Measurements from ENCODE around the gene CATSPERD.

CATSPERD gene

DNA sequence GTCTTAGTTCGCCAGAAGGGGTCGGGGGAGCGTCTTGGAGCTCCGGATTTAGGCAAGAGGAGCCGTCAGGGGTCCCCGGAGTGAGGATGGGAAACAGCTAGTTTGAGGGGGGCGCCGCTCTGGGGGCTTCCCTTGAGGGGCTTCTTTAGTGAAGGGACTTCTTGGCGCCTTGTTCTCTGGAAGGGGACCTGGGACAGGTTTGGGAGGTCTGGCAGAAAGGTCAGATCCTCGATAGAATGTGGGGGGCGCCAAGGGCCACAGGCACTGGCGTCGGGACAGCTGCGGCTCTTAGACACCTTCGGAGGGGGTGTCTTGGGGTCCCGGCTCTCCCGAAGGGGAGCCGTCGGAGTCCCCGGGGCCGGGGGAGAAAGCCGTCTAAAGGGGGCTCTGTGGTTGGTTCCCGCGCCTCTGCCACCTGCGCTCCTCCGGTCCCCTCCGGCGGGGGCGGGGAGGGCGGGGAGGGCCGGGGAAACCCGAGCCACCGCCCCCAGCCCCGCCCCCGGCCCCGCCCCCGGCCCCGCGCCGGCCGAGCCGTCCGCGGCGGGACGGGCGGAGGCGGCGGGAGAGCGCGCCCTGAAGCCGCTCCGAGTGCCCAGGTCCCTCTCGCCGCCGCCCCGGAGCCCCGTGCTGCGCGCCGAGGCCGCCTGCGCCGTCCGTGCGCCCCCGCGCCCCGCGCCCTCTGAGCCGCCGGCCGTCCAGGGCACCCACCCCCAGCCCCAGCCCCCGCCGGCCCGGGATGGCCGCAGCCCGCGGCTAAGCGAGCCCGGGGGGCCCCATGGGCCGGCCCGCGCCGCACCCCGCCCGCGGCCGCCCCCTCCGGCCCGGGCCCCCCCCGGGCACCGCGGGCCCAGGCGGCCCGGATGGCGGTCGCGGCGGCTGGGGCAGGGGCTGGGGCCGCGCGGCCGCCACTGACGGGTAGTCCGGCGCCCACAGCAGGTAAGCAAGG, 84.4 kb downstream of the CATSPERD start, which contains the start of gene NRTN:
Gene NRTN (plus strand): TSS at position 552 of the 946 bp plus-strand sequence. CDS start 19,099 bp downstream, outside the sequence.
- TF ChIP-seq, protein P1, sequence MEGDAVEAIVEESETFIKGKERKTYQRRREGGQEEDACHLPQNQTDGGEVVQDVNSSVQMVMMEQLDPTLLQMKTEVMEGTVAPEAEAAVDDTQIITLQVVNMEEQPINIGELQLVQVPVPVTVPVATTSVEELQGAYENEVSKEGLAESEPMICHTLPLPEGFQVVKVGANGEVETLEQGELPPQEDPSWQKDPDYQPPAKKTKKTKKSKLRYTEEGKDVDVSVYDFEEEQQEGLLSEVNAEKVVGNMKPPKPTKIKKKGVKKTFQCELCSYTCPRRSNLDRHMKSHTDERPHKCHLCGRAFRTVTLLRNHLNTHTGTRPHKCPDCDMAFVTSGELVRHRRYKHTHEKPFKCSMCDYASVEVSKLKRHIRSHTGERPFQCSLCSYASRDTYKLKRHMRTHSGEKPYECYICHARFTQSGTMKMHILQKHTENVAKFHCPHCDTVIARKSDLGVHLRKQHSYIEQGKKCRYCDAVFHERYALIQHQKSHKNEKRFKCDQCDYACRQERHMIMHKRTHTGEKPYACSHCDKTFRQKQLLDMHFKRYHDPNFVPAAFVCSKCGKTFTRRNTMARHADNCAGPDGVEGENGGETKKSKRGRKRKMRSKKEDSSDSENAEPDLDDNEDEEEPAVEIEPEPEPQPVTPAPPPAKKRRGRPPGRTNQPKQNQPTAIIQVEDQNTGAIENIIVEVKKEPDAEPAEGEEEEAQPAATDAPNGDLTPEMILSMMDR (conservative IDR thresholded peaks at IDR 0.05; ENCODE audit: low read depth, low read length): no peak
- H3K4me3 ChIP-seq (ENCODE audit: low read depth, low read length): peak within 1 kb of the TSS; percentile 44
- no peak for DNase-seq (ENCODE audit: low read depth)

DNA sequence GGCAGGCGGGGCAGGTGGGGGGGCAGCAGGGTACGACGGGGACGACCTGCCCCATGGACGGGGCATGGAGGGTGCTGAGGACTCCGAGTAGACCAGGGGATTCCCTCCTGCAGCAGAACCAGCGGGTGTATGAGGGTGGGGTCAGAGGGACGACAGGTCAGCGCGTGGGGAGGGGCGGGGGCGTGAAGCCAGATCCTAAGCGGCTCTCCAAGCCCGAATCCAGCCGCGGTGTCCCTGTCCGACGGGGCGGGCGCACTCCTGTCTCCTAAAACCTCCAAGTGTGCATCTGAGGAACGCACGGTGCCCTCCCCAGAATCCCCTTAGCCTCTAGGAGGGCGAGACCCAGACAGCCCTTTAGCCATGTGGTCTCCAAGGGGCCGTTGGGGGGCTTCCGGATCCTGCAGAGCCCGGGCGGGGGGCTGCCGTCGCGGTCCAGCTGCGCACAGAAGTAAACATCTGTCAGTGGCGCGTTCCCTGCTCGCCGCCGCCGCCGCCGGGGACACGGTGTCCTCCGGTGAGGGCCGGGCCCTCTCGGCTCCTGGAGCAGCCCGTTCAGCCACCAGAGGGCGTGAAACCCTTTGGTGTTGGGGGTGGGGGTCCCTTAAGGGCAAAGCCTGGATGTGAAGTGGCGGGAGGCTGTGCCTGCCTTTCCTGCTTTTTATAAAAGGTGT, 85.2 kb downstream of the CATSPERD start:
- H3K4me3 ChIP-seq (ENCODE audit: low read depth, low read length): peak overlapping the region; percentile 28
- peak; percentile 55 for DNase-seq (ENCODE audit: low read depth)
- TF ChIP-seq, protein P1 (conservative IDR thresholded peaks at IDR 0.05; ENCODE audit: low read depth, low read length): peak; percentile 79

DNA sequence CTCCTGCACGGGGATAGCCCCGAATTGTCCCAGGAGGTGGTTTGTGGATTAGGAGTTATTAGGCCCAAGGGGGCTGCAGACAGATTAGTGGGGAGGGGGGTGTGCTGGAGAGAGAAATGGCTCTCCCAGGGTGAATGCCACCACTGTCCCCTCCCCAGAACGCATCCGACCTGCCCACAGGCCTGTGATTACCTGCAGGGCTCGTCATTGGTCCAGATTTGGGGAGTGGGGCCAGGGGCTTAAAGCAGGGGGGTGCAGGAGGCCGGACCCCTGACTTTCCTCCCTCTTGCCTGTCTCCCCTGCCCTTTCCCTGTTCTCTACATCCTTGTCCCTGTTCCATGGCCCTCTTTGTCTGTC, 85.7 kb downstream of the CATSPERD start:
- no peak for DNase-seq (ENCODE audit: low read depth)
- H3K4me3 ChIP-seq (ENCODE audit: low read depth, low read length): no peak overlapping the region
- TF ChIP-seq, protein P1 (conservative IDR thresholded peaks at IDR 0.05; ENCODE audit: low read depth, low read length): no peak

DNA sequence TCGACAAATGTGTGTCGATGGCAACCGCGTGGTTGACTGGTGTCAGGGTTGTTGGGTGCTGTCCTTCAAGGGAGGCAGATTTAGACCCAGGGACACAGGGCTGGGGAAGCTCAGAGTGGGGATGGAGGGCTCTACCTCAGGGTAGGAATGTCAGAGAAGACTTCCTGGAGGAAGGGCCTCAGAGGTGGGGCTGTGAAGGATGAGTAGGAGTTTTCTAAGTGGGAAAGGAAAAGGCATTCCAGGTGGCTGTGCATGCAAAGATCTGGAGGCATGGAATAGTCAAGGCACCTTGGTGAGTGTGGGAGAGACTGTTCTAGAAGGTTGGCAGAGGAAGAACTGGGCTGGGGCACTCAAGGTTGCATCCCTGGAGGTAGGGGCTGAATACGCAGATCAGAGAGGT, 86.5 kb downstream of the CATSPERD start:
- TF ChIP-seq, protein P1 (conservative IDR thresholded peaks at IDR 0.05; ENCODE audit: low read depth, low read length): no peak
- no peak for DNase-seq (ENCODE audit: low read depth)
- no peak overlapping the region for H3K4me3 ChIP-seq (ENCODE audit: low read depth, low read length)

DNA sequence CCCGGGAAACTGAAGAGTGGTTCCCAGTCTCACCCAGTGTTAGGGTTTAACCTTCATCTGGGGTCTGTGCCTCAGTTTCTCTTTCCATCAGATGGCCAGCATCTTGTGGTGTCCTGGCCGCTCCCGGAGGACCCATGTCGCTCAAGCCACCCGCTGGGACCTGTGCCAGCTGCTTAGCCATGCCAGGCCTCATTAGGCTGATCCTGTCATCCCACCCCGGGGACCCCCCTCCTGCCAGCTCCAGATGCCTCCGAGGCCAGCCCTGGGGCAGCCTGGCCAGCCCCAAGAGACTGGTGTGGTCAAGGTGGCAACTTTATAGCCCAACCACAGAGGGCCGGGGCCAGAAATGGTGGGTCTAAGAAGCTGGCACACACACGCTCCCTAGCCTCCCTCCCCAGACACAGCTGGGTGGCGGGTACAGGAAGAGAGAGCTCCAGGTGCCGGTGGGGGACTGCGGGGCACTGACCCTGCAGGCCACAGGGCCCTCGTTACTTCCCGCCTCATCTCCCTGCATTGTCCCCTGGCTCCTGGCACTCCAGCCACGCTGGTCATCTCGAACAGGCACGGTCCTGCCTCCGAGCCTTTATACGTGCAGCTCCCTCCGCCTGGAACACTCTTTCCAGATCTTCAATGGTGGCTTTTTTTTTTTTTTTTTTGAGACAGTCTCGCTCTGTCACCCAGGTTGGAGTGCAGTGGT, 87.8 kb downstream of the CATSPERD start:
- TF ChIP-seq, protein P1 (conservative IDR thresholded peaks at IDR 0.05; ENCODE audit: low read depth, low read length): no peak
- DNase-seq (ENCODE audit: low read depth): no peak

DNA sequence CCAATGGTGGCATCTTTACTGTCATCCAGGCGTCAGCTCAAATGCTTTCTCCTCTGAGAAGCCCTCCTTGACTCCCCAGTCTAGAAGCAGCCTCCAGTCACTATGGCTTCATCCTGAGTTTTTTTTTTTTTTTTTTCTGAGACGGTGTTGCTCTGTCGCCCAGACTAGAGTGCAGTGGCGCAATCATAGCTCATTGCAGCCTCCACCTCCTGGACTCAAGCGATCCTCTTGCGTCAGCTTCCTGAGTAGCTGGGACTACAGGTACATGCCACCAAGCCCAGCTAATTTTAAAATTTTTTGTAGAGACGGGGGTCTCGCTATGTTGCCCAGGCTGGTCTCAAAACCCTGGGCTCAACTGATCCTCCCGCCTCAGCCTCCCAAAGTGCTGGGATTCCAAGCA, 88.6 kb downstream of the CATSPERD start:
- TF ChIP-seq, protein P1 (conservative IDR thresholded peaks at IDR 0.05; ENCODE audit: low read depth, low read length): no peak
- H3K4me3 ChIP-seq (ENCODE audit: low read depth, low read length): no peak overlapping the region
- DNase-seq (ENCODE audit: low read depth): no peak

More for the DNA sequence above, 87.8 kb downstream of the CATSPERD start:
- no peak overlapping the region for H3K4me3 ChIP-seq (ENCODE audit: low read depth, low read length)
